K562 (cell line): ENCODE data around the gene CEMIP. TPM values are rescaled to one million over a fixed set of nuclear protein-coding genes. Genes with fewer than 3 reads are reported as not detected.

Experiments
- HNRNPK ChIP-seq: fragments of 200-400 bp; formaldehyde crosslinking; IDR thresholded peaks from one replicate; pipeline ENCODE4 v1.6.1; 2018; ENCODE audit warnings: mild to moderate bottlenecking, low read depth, low read length; ENCODE audit not compliant: poor library complexity, severe bottlenecking
- JUNB ChIP-seq: fragments of 450-650 bp; formaldehyde crosslinking; conservative IDR thresholded peaks from 2 replicates; pipeline ENCODE4 v1.4.0; 2020; ENCODE audit warnings: mild to moderate bottlenecking
- RBBP5 ChIP-seq: fragments of 200-600 bp; sonication (generic); IDR thresholded peaks from 2 replicates; pipeline ENCODE4 v1.6.1; 2012; ENCODE audit warnings: borderline replicate concordance, mild to moderate bottlenecking, low read length, control low read depth, inconsistent platforms; ENCODE audit not compliant: insufficient read depth, poor library complexity, severe bottlenecking
- RBM17 ChIP-seq: fragments of 200-400 bp; formaldehyde crosslinking; IDR thresholded peaks from 2 replicates; pipeline ENCODE4 v1.6.1; 2017; ENCODE audit warnings: low read depth, mild to moderate bottlenecking, low read length, borderline replicate concordance
- RBM34 ChIP-seq: fragments of 200-400 bp; formaldehyde crosslinking; IDR thresholded peaks from 2 replicates; pipeline ENCODE4 v1.6.1; 2018; ENCODE audit warnings: low read length, borderline replicate concordance; ENCODE audit not compliant: insufficient read depth
- ZNF717 ChIP-seq: fragments of 250-450 bp; sonication (Bioruptor Pico); IDR thresholded peaks from 2 replicates; pipeline ENCODE4 v1.5.0; 2021
- ZNF764 ChIP-seq: fragments of 250-450 bp; sonication (Bioruptor Pico); IDR thresholded peaks from 2 replicates; pipeline ENCODE4 v1.4.0; 2020; ENCODE audit warnings: low read depth, mild to moderate bottlenecking, moderate library complexity
- polyA plus RNA-seq, 8 experiments: library from polyadenylated mRNA; depleted of rRNA in 4 of 8; stranded (reverse) in 5 of 8; unstranded in 3 of 8; fragments of >200 nt; fragmentation: Nextera tagmentation in 2 of 8; fragmentation: Illumina TruSeq in 1 of 8; extraction: Ambion mirVana in 2 of 8; extraction: Trizol in 1 of 8; gene quantifications; 2 replicates each; pipeline versions ENCODE4 v1.2.1 to v1.2.3, GENCODE V29; 2011 to 2014; ENCODE audit warnings: inconsistent platforms in 1 of 8, missing spikeins in 1 of 8
- total RNA-seq, 7 experiments: library from RNA; depleted of rRNA in 6 of 7; stranded (reverse); fragments of >200 nt in 6 of 7; fragmentation: Illumina TruSeq in 2 of 7; extraction: Trizol in 2 of 7; gene quantifications; 2 replicates each; pipeline versions ENCODE4 v1.2.1 to v1.2.3, GENCODE V29; 2011 to 2021; ENCODE audit warnings: low replicate concordance in 1 of 7
- TF ChIP-seq, protein P1 (sequence below): fragments of 250-450 bp; sonication (Bioruptor Pico); IDR thresholded peaks from 2 replicates; pipeline ENCODE4 v1.5.0; 2021; ENCODE audit warnings: mild to moderate bottlenecking, borderline replicate concordance
- TF ChIP-seq, protein P2 (sequence below): fragments of 450-650 bp; formaldehyde crosslinking; IDR thresholded peaks from 2 replicates; pipeline ENCODE4 v1.4.0; 2020; ENCODE audit warnings: mild to moderate bottlenecking

CEMIP gene
- total and polyA plus RNA-seq, 9 of the 15 experiments (the other 6 are each of a cell fraction or from before 2014, with no cell fraction given) = 0.33 TPM; not detected in 8

DNA sequence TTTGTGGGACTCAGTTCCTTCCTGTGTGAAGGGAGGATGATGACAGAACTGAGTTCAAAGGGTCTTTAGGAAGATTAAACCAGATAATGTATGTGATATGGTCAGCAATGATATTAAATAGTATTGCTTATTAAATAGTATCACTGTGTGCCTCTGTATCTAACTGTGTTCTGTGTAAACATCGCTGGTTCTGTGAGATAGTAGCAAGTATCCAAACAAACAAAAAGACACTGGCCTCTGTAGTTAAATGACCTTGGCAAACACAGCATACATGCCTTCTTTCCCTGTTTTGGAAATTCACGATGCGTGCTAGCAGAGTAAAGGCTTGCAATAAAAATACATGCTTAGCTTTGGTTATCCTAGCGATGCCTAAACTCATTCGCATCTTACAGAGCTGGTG is 134.4 kb downstream of the CEMIP start (continued):
- TF ChIP-seq, protein P1, sequence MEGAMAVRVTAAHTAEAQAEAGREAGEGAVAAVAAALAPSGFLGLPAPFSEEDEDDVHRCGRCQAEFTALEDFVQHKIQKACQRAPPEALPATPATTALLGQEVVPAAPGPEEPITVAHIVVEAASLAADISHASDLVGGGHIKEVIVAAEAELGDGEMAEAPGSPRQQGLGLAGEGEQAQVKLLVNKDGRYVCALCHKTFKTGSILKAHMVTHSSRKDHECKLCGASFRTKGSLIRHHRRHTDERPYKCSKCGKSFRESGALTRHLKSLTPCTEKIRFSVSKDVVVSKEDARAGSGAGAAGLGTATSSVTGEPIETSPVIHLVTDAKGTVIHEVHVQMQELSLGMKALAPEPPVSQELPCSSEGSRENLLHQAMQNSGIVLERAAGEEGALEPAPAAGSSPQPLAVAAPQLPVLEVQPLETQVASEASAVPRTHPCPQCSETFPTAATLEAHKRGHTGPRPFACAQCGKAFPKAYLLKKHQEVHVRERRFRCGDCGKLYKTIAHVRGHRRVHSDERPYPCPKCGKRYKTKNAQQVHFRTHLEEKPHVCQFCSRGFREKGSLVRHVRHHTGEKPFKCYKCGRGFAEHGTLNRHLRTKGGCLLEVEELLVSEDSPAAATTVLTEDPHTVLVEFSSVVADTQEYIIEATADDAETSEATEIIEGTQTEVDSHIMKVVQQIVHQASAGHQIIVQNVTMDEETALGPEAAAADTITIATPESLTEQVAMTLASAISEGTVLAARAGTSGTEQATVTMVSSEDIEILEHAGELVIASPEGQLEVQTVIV (CRISPR knock-in tag) = no peak
- TF ChIP-seq RBBP5 (no peak), RBM34 (no peak), HNRNPK (no peak), JUNB (no peak), ZNF717 (CRISPR knock-in tag) (no peak), RBM17 (no peak), ZNF764 (CRISPR knock-in tag) (no peak)
- TF ChIP-seq, protein P2, sequence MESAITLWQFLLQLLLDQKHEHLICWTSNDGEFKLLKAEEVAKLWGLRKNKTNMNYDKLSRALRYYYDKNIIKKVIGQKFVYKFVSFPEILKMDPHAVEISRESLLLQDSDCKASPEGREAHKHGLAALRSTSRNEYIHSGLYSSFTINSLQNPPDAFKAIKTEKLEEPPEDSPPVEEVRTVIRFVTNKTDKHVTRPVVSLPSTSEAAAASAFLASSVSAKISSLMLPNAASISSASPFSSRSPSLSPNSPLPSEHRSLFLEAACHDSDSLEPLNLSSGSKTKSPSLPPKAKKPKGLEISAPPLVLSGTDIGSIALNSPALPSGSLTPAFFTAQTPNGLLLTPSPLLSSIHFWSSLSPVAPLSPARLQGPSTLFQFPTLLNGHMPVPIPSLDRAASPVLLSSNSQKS = no peak
